Activated T-cell treated with anti-CD3 and anti-CD28 coated beads, Interleukin-2, amount 50 U/mL, for 4 hours (primary cell): ENCODE measurements around the gene CD52. TPM values are rescaled to one million over a fixed set of nuclear protein-coding genes. Genes with fewer than 3 reads are reported as not detected.
"Not testable (repeated sequence)": the region's sequence is repeated elsewhere in the genome, so short reads cannot be mapped to it uniquely, and the experiment has no call there.

ENCODE experiments used
- ATAC-seq, 2 donors: fragments of 200-7000 bp; cut with Tn5 transposase; one replicate each; pipeline ENCODE4 v1.10.0; 2021
- DNase-seq: peaks from one replicate; pipeline ENCODE4 v3.0.0-alpha.2; 2020
- H3K27me3 Mint-ChIP-seq: one replicate; pipeline ENCODE4 v1.8.0; 2021; ENCODE audit warnings: low read depth, mixed read lengths
- H3K36me3 Mint-ChIP-seq: one replicate; pipeline ENCODE4 v1.8.0; 2022; ENCODE audit warnings: mixed read lengths; ENCODE audit not compliant: insufficient read depth
- H3K4me1 Mint-ChIP-seq: one replicate; pipeline ENCODE4 v1.8.0; 2021; ENCODE audit warnings: low read depth, mixed read lengths
- H3K4me3 Mint-ChIP-seq: one replicate; pipeline ENCODE4 v1.8.0; 2021; ENCODE audit warnings: mild to moderate bottlenecking, moderate library complexity, mixed read lengths
- H3K9me3 Mint-ChIP-seq: one replicate; pipeline ENCODE4 v1.8.0; 2021; ENCODE audit warnings: mixed read lengths
- total RNA-seq, 3 donors: library from RNA; stranded (reverse); gene quantifications; one replicate each; pipeline ENCODE4 v1.2.1, GENCODE V29; 2021

The CD52 gene
- total RNA-seq, 3 donors from 2014 or later: 82.3 to 99.4 (median 93.8) TPM

DNA sequence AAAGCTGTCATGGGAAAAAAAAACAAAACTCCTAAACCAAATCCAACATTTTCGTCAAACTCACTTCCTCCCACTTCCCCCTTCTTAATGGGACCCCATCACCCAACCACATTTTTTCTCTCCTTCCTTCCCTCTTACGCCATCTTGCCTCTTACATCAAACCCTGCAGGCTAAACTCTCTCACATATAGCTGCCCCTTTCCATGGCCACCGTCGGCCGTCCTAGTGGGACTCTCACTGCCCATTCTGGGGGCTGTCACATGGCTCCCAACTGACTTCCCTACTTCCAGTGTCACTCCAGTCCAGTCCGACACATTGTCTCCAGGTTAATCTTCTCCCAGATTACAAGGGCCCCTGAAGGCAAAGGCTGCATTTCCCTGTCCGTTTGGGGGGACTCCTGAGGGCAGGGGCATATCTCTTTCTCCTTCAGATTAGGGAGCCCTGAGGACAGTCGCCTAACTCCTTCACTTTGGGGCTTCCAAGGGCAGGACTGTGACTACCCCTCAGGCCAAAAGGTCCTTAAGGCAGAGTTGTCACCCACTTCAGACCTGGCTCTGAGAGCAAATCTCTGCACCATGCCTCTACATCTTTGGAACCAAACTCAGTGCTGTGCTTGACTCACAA lies 12.0 kb upstream of the CD52 start:
- no peak for DNase-seq

GRCh38 chr1:26306290-26307229 lies 11.2 kb upstream of the CD52 start, which contains the start of gene UBXN11:
Gene UBXN11, minus strand, starts transcription at chr1:26306636. Its CDS starts 3,753 bp downstream, at chr1:26302883.
- DNase-seq (peak; percentile 85), ATAC-seq (peak; percentile 99)
- Mint-ChIP-seq H3K4me1 (peaks cover 28% of the 10 kb centered on the region), H3K4me3 (peak within 1 kb of the TSS; percentile 96), H3K27me3 (no peaks in the 10 kb centered on the region), H3K36me3 (no peaks in the 10 kb centered on the region), H3K9me3 (no peaks in the 10 kb centered on the region)

More for the DNA sequence above, 12.0 kb upstream of the CD52 start:
- no peaks in the 10 kb centered on the region for H3K36me3 Mint-ChIP-seq
- H3K4me3 Mint-ChIP-seq: peak overlapping the region; percentile 96
- H3K9me3 Mint-ChIP-seq: no peaks in the 10 kb centered on the region
- ATAC-seq: peak in 1 of 2 donors; percentile 1
- peaks cover 28% of the 10 kb centered on the region for H3K4me1 Mint-ChIP-seq
- no peaks in the 10 kb centered on the region for H3K27me3 Mint-ChIP-seq

DNA sequence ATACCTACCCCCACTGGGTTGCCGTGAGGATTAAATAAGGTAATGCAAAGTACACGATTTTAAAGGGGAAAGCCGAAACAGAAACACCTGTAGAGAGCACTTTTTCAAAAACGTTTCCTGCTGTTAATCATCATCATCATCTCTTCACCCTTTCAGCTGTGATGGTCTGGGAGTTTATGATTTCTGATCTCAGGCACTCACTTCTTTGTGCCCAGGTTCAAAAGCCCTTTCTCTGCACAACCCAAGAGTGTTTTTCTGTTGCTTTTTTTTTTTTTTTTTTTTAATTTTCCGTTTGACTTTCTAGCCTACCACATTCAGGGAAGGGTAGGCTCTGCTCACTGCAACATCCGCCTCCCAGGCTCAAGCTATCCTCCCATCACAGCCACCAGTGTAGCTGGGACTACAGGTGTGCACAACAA lies 10.4 kb upstream of the CD52 start:
- H3K4me3 Mint-ChIP-seq: peak overlapping the region; percentile 96

DNA sequence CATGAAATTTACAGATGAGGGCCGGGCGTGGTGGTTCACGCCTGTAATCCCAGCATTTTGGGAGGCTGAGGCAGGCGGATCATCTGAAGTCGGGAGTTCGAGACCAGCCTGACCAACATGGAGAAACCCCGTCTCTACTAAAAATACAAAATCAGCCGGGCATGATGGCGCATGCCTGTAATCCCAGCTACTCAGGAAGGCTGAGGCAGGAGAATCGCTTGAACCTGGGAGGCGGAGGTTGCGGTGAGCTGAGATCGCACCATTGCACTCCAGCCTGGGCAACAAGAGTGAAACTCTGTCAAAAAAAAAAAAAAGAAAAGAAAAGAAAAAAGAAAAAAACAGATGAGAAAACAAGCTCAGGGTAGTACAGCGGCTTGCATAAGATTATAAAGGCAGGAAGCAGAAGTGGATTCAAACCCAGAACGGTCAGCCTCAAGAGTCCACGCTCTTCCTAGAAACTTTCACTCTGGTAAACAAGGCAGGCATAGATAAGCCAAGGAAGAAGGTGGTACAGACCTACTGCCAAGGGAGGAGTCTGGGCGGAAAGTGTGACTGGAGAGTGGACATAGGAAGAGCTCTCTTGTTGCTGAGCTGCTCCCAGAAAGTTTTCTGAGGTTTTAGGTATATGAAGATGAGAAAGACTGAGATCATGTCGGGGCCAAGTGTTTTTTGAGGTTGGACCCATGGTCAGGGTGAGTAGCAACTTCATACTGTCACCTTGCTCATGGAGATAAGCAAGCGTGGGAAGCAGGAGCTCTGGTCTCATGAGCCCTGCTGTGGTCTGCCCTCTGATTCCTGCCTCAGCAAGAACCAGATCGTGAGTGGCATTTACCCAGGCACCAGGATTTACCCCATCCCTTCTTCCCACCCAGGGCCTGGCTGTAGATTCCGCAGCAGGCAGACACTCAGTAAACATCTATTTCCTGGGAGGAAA lies 9.5 kb upstream of the CD52 start:
- not testable (repeated sequence) for H3K36me3 Mint-ChIP-seq, DNase-seq, H3K9me3 Mint-ChIP-seq, H3K27me3 Mint-ChIP-seq
- Mint-ChIP-seq H3K4me1 (peaks cover 32% of the 10 kb centered on the region), H3K4me3 (peak overlapping the region; percentile 56)
- peak; percentile 8 to 22 for ATAC-seq

More for the DNA sequence above, 10.4 kb upstream of the CD52 start:
- Mint-ChIP-seq H3K9me3 (no peaks in the 10 kb centered on the region), H3K27me3 (no peaks in the 10 kb centered on the region), H3K36me3 (no peaks in the 10 kb centered on the region), H3K4me1 (peaks cover 28% of the 10 kb centered on the region)
- ATAC-seq (peak; percentile 3 to 16), DNase-seq (no peak)

DNA sequence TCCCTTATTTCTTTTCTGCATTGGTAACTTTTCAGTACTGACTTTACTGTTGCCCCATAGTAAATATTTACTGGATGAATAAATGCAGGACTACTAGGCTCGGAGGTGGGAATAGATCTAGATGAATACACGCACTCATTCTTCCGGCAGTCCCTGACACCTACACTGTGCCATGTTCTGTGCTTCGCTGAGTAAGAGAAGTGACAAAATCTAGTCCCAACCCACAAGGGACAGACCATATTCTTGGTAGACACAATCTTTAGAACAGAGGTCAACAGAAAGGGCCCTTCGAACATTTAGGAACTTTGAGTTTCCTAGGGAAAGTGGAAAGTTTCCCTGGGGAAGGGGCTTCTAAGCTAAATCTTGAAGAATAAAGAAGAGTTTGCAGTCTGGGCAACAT lies 3.3 kb upstream of the CD52 start:
- DNase-seq (no peak), ATAC-seq (no peak)
- Mint-ChIP-seq H3K4me1 (peaks cover 60% of the 10 kb centered on the region), H3K27me3 (no peaks in the 10 kb centered on the region), H3K9me3 (no peaks in the 10 kb centered on the region), H3K36me3 (peaks cover 2% of the 10 kb centered on the region), H3K4me3 (no peak overlapping the region)

DNA sequence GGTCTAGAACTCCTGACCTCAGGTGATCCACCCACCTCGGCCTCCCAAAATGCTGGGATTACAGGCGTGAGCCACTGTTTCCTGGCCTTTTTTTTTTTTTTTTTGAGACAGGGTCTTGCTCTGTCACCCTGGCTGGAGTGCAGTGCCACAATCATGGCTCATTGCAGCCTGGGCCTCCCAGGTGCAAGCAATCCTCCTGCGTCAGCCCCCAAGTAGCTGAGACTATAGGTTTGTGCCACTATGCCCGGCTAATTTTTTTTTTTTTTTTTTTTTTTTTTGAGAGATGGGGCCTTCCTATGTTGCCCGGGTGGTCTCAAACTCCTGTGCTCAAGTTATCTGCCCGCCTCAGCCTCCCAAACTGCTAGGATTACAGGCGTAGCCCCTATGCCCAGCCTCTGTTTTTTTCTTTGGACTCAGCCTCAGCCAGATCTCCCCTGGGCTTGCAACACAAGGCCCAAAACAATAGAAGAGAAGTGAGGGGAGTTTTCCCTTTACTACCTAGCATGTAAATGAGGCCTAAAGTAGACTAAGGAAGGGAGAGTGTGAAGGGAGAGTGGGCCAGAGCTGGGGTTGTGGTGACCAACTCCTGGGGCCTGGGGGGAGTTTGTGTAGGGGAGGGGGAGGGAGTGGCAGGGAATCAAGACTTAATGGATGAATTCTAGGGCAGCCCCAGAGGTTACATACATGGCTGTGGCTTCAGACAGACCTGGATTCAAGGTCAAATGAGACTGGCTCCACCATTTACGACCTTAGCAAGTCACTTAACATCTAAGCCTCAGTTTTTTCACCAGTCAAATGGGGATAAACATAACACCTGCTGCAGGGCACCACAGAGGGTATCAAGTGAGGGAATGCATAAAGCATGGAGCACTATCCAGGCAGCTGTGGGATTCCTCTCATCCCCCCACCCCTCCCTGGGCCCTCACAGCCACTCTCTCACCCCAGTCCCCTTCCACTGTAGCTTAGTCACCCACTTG lies 1.6 kb upstream of the CD52 start:
- Mint-ChIP-seq H3K4me3 (peak overlapping the region; percentile 91), H3K27me3 (no peaks in the 10 kb centered on the region), H3K9me3 (no peaks in the 10 kb centered on the region), H3K36me3 (peaks cover 6% of the 10 kb centered on the region), H3K4me1 (peaks cover 74% of the 10 kb centered on the region)
- DNase-seq (no peak), ATAC-seq (no peak)

- Mint-ChIP-seq H3K27me3 (no peaks in the 10 kb centered on the region), H3K9me3 (no peaks in the 10 kb centered on the region), H3K4me1 (peaks cover 82% of the 10 kb centered on the region), H3K4me3 (peak overlapping the region; percentile 91), H3K36me3 (peaks cover 11% of the 10 kb centered on the region)
- ATAC-seq: no peak
- no peak for DNase-seq
These were observed 612 bp upstream of the CD52 start for GRCh38 chr1:26317146-26317545.

- H3K36me3 Mint-ChIP-seq: peaks cover 11% of the 10 kb centered on the region
- H3K4me3 Mint-ChIP-seq: peak overlapping the region; percentile 91
- DNase-seq (peak; percentile 22), ATAC-seq (peak; percentile 16 to 19)
- no peaks in the 10 kb centered on the region for H3K9me3 Mint-ChIP-seq
- H3K27me3 Mint-ChIP-seq: no peaks in the 10 kb centered on the region
- H3K4me1 Mint-ChIP-seq: peaks cover 87% of the 10 kb centered on the region
These were observed 743 bp downstream of the CD52 start for GRCh38 chr1:26318338-26319064.

DNA sequence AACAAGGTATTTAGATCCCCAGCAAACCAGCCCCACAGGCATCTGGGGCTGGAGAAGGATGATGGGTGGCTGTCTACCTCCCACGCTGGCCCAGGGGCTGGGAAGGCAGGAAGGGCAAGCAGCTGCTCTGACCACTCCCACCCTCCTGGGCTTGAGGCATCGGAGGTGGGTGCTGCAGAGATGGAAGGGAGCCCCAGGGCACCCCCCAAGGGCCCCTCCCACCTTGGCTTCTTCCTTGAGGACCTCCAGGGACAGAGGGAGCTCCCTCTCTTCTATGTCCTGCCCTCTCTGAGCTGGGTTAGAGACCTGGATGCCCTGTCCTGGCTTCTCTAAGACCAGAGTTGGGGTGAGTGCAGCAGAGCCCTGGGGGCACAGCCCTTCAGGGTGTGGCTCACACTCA lies 3.1 kb downstream of the CD52 start:
- no peak for DNase-seq
- peaks cover 67% of the 10 kb centered on the region for H3K4me1 Mint-ChIP-seq
- H3K36me3 Mint-ChIP-seq: peaks cover 14% of the 10 kb centered on the region
- H3K4me3 Mint-ChIP-seq: peak overlapping the region; percentile 79
- no peaks in the 10 kb centered on the region for H3K27me3 Mint-ChIP-seq
- H3K9me3 Mint-ChIP-seq: no peaks in the 10 kb centered on the region
- ATAC-seq: peak in 1 of 2 donors; percentile 4

- H3K36me3 Mint-ChIP-seq: peaks cover 14% of the 10 kb centered on the region
- ATAC-seq: peak; percentile 74 to 81
These were observed 3.7 kb downstream of the CD52 start for GRCh38 chr1:26321315-26322041.

GRCh38 chr1:26322042-26322331 lies 4.2 kb downstream of the CD52 start:
- Mint-ChIP-seq H3K36me3 (peaks cover 14% of the 10 kb centered on the region), H3K9me3 (no peaks in the 10 kb centered on the region), H3K4me3 (no peak overlapping the region), H3K27me3 (no peaks in the 10 kb centered on the region), H3K4me1 (peaks cover 57% of the 10 kb centered on the region)
- ATAC-seq (no peak), DNase-seq (no peak)

More at GRCh38 chr1:26321315-26322041, 3.7 kb downstream of the CD52 start:
- H3K27me3 Mint-ChIP-seq: no peaks in the 10 kb centered on the region
- peak overlapping the region; percentile 79 for H3K4me3 Mint-ChIP-seq
- peak; percentile 97 for DNase-seq
- H3K4me1 Mint-ChIP-seq: peaks cover 62% of the 10 kb centered on the region
- no peaks in the 10 kb centered on the region for H3K9me3 Mint-ChIP-seq

- Mint-ChIP-seq H3K4me3 (no peak overlapping the region), H3K27me3 (no peaks in the 10 kb centered on the region), H3K4me1 (peaks cover 43% of the 10 kb centered on the region), H3K9me3 (no peaks in the 10 kb centered on the region), H3K36me3 (peaks cover 14% of the 10 kb centered on the region)
- ATAC-seq (no peak), DNase-seq (no peak)
These were observed 5.6 kb downstream of the CD52 start for GRCh38 chr1:26323382-26323781.
